ENCODE data around the gene SPINK7.
"Not testable (repeated sequence)": the region's sequence is repeated elsewhere in the genome, so short reads cannot be mapped to it uniquely, and the experiment has no call there.

The SPINK7 gene

DNA sequence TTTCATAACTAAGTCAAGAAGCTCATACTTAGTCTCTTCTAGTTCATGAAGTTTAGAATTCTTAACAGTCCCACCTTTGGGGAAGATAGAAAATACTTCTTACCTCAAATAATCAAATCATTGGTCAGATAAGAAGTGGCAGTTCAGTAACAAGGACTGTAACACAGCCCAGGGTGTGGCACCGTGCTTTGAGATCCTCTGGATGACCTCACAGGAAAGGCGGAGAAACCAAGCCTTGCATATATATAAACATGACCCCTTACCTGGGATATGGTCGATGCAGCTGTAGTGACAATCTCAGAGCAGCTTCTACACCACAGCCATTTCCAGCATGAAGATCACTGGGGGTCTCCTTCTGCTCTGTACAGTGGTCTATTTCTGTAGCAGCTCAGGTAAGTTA, at the start of gene SPINK7:
TSS of gene SPINK7 (plus strand) at position 271 of the 400 bp plus-strand sequence. CDS start at position 332, 61 bp downstream.
- no peak for DNase-seq (ENCODE audit: low read depth)

DNA sequence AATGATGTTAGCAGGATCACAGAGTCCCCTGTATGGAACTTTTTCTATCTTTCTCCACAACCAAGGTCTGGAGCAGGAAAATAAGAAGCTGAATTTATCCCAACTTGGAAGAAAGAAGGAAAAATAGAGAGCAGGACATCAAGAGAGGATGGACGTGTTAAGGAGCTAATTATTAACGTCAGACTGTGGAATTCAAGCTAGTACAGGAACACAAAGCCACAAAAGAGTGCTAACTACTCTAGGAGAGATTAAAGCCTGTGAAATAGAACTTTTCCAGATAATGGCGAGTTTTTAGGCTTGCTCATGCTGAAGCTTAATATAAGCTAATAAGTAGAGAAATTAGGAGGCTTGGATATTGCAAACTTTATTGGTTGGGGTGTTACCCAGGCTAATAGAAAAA, 44.3 kb upstream of the SPINK7 start:
- DNase-seq (ENCODE audit: low read depth) = no peak

DNA sequence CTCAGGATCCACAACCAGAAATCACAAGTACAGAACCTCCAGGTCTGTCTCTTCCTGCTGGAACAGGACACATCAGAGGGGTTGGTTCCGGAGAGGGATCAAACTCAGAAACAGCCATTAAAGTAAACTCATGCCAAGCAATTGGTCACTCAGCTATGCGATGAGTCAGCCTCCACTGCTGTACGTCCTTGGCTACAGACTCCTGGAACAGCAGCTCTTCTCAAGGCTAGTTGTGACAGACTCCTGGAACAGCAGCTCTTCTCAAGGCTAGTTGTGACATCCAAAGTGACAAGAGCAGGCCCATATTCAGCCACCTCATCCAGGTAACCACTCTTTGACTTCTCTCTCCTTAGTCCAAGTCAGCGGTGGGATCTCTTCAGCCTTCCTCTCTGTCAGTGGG, 43.7 kb upstream of the SPINK7 start, which contains the start of gene SPINK13:
TSS of gene SPINK13 (plus strand) at position 229 of the 400 bp plus-strand sequence. CDS start 1,279 bp downstream, outside the sequence.
- DNase-seq (ENCODE audit: low read depth) = no peak

DNA sequence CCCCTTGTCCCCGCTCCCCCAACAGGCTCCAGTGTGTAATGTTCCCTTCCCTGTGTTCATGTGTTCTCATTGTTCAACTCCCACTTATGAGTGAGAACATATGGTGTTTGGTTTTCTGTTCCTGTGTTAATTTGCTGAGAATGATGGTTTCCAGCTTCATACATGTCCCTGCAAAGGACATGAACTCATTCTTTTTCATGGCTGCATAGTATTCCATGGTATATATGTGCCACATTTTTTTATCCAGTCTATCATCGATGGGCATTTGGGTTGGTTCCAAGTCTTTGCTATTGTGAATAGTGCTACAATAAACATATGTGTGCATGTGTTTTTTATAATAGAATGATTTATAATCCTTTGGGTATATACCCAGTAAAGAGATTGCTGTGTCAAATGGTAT, 37.1 kb upstream of the SPINK7 start:
- not testable (repeated sequence) for DNase-seq (ENCODE audit: low read depth)

DNA sequence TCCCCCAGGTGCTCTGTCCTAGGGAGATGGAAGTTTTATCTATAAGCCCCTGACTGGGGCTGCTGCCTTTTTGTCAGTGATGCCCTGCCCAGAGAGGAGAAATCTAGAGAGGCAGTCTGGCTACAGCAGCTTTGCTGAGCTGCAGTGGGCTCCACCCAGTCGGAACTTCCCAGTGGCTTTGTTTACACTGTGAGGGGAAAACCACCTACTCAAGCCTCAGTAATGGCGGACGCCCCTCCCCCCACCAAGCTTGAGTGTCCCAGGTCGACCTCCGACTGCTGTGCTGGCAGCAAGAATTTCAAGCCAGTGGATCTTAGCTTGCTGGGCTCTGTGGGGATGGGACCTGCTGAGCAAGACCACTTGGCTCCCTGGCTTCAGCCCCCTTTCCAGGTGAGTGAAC, 31.3 kb upstream of the SPINK7 start:
- DNase-seq (ENCODE audit: low read depth) = not testable (repeated sequence)

DNA sequence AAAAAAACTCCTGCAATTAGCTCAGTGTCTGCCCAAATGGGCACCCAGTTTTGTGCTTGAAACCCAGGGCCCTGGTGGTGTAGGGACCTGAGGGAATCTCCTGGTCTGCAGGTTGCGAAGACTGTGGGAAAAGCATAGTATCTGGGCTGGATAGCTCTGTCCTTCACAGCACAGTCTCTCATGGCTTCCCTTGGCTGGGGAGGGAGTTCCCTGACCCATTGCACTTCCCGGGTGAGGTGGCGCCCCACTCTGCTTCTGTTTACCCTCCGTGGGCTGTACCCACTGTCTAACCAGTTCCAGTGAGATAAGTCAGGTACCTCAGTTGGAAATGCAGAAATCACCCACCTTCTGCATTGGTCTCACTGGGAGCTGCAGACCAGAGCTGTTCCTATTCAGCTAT, 30.9 kb upstream of the SPINK7 start:
- DNase-seq (ENCODE audit: low read depth) = not testable (repeated sequence)

DNA sequence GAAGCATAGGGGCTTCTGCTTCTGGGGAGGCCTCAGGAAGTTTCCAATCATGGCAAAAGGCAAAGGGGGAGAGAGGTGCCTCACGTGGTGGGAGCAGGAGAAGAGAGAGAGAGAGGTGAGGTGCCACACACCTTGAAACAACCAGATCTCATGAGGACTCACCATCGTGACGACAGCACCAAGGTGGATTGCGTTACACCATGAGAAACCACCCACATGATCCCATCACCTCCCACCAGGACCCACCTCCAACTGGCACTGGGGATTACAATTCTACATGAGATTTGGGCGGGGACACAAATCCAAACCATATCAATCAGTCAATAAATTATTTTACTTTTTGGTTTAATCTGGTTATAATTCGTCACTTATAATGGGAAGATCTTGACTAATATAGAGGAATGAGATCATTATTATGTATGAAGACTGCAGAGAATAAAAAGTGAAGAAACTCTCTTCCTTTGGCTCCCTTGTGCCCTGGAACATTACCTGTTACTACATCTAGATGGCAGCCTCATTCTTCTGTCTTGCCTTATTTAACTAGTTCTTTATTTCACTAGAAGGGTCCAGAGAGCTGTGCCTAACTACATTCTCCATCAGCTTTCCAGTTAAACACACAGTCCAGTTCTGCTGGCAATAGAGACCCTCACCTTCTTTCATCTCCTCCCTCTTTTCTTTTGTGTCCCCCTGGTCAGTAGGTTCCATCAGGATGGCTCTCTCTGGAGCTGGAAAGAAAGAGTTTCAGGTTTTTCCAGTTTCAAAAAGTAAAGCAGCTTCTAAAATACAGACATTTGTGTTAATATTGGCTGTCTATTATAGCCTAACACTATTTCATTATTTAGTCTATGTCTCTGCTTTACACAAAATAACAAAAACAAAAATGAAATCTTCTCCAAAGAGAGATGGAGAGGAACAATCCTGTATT, 21.7 kb upstream of the SPINK7 start:
- no peak for DNase-seq (ENCODE audit: low read depth)

DNA sequence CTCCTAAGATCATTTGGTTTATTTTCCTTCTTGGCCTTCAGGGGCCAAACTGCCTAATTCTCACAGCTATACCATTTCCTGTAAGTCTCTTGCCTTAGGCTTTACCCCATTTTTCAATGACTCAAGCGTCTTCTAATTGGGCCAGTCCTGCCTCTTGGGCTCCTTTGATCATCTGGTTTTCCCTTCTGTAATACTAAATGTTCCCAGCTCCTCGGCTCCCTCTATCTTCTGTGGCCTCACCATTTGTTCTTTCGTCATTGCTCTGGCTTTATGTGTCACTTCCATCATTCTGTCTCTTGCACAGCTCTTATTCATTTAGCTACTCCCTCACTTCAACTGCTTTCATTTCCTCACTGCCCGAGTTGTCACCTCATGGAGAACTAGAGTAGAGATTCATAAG, 14.5 kb upstream of the SPINK7 start:
- no peak for DNase-seq (ENCODE audit: low read depth)

DNA sequence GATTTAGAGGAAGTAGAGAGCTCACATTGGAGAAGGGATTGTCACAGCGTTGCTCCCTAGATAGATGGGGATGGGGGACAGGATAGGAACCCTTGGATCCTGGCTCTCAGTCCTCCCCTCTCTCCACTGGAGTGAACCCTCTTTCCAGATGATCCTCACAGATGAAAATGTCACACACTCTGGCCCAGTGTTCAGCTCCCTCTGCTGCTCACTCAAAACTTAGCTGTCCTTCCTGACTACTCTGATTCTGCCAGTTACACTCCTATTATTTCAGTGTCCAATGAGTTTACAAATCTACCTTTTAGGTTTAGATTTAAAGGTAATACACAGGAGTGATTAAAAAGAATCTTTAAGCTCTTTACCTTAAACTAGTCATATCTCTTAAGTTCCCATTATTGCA, 5.8 kb upstream of the SPINK7 start:
- no peak for DNase-seq (ENCODE audit: low read depth)

DNA sequence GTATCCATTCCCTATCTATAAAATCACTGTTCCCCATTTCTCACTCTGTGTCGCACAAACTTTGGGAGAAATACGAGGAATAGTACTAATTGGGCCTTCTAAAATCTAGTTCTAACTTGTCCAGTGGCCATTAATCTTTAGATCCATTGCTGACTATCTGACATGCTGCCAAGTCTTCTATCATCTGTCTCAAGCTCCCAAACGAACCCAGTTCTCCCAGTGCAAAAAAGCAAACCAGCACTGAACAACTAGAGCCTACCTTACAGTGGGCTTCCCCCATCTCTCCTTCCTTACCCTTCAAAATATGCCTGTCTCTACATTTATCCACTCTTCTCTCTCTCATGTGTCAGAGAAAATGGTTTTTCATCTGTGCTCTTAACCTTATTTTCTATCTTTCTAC, 3.2 kb upstream of the SPINK7 start:
- DNase-seq (ENCODE audit: low read depth) = no peak

DNA sequence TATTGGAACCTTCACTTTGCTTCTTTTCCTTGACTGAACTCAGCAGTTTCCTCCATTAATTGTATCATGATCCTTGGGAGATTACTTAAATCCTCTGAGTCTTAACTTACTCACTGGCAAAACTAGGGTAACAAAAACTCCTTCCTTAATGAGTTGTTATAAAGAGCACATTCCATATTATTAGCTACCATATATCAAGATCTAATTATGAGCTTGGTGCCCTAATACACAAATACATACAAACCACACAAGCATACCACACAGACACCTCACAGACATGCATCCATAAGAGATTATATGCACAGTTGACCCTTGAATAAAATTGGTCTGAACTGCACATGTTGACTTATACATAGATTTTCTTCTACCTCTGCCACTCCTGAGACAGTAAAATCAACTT, 2.5 kb upstream of the SPINK7 start:
- no peak for DNase-seq (ENCODE audit: low read depth)

DNA sequence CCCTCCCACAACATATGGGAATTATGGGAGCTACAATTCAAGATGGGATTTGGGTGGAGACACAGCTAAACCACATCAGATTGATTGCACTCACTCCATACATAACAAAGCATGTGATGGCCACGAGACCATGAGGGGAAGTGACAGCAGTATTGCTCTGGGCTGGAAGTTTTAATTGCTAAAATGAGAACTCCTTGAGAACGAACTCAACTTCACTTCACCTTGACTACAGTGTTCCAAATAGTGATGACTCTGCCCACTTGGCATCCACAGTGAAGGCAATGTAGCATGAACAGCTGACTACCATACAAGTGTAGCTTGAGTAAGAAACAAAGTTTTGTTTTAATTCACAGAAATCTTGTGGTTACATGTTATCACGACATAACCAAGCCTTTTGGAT, 739 bp upstream of the SPINK7 start:
- no peak for DNase-seq (ENCODE audit: low read depth)

DNA sequence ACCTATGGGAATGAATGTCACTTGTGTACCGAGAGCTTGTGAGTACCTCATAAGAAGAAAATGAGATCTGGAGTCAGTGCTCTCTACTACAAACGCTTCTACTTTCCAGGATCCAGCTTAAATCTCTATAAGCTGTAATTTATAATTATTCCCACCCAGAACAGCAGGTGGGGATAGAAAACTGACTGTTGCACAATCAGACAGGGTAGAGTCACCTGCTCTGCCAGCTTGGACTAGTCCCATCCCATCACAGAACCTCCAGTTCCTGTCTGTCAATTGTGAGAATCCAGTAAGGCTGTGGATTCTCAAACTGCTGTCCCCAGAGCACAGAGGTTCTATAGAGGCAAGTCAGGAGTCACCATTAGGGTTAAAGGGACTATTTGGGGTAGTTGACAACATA, 2.0 kb downstream of the SPINK7 start:
- no peak for DNase-seq (ENCODE audit: low read depth)

DNA sequence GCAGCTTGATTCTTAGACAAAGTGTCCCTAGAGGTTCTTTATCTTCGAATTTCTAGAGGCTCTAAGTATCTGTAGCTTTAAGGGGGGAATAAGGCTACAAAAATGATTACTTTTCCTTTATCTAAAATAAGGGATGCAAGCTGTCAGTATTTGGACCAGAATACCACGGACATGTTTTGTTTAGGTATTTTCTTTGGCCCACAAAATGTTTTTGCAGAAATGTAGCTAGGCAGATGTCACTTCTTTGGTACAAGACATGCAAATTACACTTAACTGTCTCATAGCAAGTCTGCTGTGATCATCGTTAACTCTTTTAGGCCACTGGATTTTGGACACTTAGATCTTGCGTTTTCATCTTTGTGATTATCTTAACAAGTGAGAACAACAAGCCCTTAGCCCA, 2.5 kb downstream of the SPINK7 start:
- DNase-seq (ENCODE audit: low read depth) = no peak

DNA sequence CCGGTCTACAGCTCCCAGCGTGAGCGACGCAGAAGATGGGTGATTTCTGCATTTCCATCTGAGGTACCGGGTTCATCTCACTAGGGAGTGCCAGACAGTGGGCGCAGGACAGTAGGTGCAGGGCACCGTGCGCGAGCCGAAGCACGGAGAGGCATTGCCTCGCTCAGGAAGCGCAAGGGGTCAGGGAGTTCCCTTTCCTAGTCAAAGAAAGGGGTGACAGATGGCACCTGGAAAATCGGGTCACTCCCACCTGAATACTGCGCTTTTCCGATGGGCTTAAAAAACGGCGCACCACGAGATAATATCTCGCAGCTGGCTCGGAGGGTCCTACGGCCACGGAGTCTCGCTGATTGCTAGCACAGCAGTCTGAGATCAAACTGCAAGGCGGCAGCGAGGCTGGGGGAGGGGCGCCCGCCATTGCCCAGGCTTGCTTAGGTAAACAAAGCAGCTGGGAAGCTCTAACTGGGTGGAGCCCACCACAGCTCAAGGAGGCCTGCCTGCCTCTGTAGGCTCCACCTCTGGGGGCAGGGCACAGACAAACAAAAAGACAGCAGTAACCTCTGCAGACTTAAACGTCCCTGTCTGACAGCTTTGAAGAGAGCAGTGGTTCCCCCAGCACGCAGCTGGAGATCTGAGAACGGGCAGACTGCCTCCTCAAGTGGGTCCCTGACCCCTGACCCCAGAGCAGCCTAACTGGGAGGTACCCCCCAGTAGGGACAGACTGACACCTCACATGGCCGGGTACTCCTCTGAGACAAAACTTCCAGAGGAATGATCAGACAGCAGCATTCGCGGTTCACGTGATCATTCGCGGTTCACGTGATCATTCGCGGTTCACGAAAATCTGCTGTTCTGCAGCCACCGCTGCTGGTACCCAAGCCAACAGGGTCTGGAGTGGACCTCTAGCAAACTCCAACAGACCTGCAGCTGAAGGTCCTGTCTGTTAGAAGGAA, 8.1 kb downstream of the SPINK7 start:
- peak; percentile 7 for DNase-seq (ENCODE audit: low read depth)

DNA sequence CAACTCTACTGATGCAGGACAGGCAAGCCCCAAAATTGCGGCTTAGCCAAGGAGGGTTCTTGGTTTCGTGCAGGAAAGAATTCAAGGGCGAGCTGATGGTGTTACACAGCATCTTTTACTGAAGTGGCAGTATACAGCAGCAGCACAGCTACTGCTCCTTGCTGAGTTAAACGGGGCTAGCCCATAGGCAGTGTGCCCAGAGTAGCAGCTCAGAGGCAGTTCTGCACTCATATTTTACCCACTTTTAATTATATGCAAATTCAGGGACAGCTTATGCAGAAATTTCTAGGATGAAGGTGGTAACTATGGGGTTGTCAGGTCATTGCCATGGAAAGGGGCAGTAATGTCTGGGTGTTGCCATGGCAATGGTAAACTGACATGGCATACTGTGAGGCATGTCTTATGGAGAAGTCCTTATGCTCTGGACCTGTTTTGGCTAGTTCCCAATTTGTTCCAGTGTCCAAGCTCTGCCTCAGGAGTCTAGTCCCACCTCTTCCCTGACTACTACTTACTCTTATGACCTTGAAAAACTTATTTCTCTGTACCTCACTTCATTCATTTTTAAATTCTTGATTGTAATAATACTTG, 21.1 kb downstream of the SPINK7 start:
- DNase-seq (ENCODE audit: low read depth) = no peak

DNA sequence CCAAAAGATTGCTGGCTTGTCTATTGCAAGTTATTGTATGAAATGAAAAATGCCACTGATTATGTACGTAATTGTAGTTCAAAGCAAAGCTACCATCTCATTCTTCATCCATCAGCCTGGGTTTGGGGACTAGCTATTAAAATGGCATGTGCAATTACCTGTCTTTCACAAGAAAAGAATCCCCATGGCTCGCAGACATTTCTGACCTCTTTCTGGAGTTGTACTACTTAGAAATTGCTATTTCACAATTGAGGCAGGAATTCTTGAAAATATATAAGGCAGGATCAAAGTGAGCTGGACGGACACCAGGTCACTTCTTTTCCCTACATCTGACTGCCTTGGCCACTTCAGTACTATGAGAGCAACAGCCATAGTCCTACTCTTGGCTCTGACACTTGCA, 23.0 kb downstream of the SPINK7 start, which contains the start of gene SPINK9:
TSS of gene SPINK9 (plus strand) at position 301 of the 400 bp plus-strand sequence. CDS start at position 356, 55 bp downstream.
- DNase-seq (ENCODE audit: low read depth) = no peak

DNA sequence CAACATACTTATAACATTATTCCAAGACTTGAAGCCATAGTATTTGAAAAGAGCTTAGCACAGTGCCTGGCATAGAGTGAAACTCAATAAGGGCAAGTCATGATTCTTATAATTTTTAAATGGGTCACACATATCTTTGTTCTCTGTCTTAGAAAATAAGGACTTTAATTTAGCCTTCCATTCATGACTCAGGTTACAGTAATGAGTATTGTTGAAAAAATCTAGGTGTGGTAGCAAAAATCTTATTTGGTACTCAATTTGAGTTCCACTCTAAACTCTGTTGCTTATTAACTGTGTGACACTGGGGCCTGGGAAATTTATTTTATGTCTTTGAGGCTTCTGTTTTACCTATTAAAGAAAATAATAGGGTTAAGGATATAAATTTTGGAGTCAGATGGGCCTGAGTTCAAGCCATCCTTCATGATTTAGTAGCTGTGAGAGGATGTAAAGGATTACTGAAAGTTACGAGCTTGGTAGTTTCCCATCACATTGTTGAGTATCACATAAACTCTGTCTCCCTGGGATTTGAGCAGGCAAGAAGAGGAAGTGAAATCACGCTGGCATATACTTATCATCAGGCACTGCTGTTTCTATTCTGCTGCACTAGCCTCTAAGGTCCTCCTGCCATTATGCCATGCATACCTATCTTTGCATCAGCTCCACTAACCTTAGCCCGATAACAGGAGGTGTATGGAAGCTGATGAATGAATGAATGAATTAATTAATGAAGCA, 24.6 kb downstream of the SPINK7 start:
- no peak for DNase-seq (ENCODE audit: low read depth)

DNA sequence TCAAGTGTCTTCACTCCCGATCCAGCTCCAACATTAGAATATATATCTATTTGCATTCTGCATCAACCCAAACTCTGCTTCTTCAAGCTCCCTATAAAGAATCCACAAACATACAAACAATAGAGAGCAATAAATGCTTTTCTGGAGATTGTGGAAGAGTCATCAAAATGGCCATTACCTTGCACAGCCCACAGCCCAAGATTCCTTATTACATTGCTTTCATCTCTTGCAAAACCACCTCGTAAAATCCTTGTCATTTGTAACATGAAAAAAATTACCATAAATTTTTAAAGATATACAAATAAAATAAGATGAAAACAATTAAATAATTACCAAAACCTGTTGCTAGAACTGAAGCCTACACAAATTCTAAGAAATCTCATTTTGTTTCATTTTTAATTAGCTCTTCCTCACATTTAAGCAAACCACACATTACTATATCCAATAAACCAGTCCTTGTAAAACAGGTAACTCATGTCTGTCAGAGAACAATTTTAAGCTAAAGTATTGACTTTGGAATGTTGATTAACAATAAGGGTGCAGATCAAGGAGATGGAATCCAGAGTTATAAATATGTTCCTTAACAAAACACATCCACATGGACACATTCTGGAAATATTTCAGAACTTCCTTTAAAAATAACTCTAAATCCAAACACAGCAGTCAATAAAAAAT, 30.3 kb downstream of the SPINK7 start:
- no peak for DNase-seq (ENCODE audit: low read depth)

DNA sequence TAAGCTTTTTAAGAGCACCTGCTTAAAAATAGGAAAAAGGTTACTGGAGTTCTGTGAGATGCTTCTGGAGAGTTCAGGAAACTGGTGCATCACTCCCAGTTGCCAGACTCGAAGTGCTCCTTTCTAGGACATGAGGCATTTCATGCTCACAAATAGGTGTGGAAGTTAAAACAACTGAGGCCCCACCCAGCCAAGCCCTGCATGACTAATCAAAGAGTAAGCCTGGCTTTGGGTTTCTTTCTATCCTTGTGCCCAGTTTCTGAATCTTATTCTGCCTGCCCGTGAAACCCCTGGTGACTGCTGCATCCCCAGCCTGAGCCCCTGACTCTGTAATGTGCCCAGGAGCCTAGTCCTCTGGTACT, 30.8 kb downstream of the SPINK7 start:
- no peak for DNase-seq (ENCODE audit: low read depth)
